NCI-H1436 (cell line): Measurements from ENCODE around the gene AFF4.

Experiments used
- DNase-seq: peaks from one replicate; lab custom pipeline; 2025; lab: John Stamatoyannopoulos, UW

AFF4 gene

GRCh38 chr5:132827943-132828673, 135.3 kb downstream of the AFF4 start:
- no peak for DNase-seq

GRCh38 chr5:132826424-132827082, 136.9 kb downstream of the AFF4 start:
- no peak for DNase-seq

- no peak for DNase-seq
These were observed 137.5 kb downstream of the AFF4 start for GRCh38 chr5:132825834-132826391.
